T-helper 2 cell treated with Interferon-gamma antibody and Interleukin-4, amounts not matched to agents 100 ng/mL and 5 ng/mL, for 36 hours (primary cell): ENCODE results near the gene CCDC82. TPM values are rescaled to one million over a fixed set of nuclear protein-coding genes. Genes with fewer than 3 reads are reported as not detected.
"Not testable (repeated sequence)": the region's sequence is repeated elsewhere in the genome, so short reads cannot be mapped to it uniquely, and the experiment has no call there.

Experiments
- intact Hi-C: fragments of 100-400 bp; cut with micrococcal nuclease; formaldehyde crosslinking; loops from one replicate; pipeline ENCODE4 v1.15.1; 2023
- total RNA-seq: library from RNA; stranded (reverse); gene quantifications from 2 replicates; pipeline ENCODE4 v1.2.3, GENCODE V29; 2022

Gene CCDC82
- total RNA-seq = 35.1 and 39.9 TPM in 2 replicates

- intact Hi-C loops = loop anchor here (1.0 to 5.0 kb wide), 11 partner anchors 49 to 1321 kb away; partner anchors contain the start of genes CEP57 and SESN3
Measured at GRCh38 chr11:96389720-96390487, at the start of gene CCDC82, which contains the start of gene JRKL. CCDC82 (minus strand) TSS chr11:96389912; CDS start chr11:96384747, 5,165 bp downstream. JRKL (plus strand) TSS chr11:96390013; CDS start chr11:96390650, 637 bp downstream.

- intact Hi-C loops = not testable (repeated sequence)
Measured at GRCh38 chr11:96432654-96433053, 42.9 kb upstream of the CCDC82 start.

DNA sequence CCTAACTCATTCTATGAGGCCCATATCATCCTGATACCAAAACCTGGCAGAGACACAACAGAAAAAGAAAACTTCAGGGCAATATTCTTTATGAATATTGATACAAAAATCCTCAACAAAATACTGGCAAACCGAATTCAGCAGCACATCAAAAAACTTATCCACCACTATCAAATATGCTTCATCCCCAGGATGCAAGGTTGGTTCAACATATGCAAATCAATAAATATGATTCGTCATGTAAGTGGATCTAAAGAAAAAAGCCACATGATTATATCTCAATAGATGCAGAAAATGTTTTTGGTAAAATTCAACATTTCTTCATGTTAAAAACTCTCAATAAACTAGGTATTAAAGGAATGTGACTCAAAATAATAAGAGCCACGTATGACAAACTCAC lies 41.0 kb upstream of the CCDC82 start:
- intact Hi-C loops = no loop called here

- intact Hi-C loops = loop anchor here (5.0 kb wide), 1 partner anchor 1907 kb away; no protein-coding TSS in a partner anchor
Measured at GRCh38 chr11:96424693-96425092, 35.0 kb upstream of the CCDC82 start.

- intact Hi-C loops = no loop called here
Measured at GRCh38 chr11:96413408-96413807, 23.7 kb upstream of the CCDC82 start.

GRCh38 chr11:96412761-96413381 lies 23.2 kb upstream of the CCDC82 start:
- intact Hi-C loops = no loop called here

DNA sequence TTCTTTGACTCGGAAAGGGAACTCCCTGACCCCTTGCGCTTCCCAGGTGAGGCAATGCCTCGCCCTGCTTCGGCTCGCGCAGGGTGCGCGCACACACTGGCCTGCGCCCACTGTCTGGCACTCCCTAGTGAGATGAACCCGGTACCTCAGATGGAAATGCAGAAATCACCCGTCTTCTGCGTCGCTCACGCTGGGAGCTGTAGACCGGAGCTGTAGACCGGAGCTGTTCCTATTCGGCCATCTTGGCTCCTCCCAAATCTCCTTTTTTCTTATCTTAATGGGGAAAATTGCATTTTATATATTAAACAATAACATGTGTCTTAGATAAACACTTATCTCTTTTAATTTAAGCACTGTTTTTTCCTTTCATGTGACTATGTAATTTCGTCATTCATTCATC lies 21.7 kb upstream of the CCDC82 start:
- intact Hi-C loops = not testable (repeated sequence)

- intact Hi-C loops = no loop called here
Measured at GRCh38 chr11:96400697-96401096, 11.0 kb upstream of the CCDC82 start.

DNA sequence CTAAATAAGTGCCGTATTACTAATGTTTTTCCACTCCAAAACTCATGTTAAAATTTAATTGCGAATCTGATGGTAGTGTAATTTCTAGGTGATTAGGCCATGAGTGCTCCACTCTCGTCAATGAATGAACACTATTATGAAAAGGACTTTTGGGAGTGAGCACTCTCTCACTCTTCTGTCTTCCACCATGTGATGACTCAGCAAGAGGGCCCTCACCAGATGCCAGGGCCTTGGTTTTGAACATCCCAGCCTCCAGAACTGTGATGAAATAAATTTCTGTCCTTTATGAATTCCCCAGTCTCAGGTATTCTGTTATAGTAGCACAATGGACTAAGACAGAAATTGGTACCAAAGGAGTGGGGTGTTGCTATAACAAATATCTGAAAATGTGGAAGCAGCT lies 8.2 kb upstream of the CCDC82 start:
- intact Hi-C loops = no loop called here

- intact Hi-C loops = no loop called here
Measured at GRCh38 chr11:96396637-96397036, 6.9 kb upstream of the CCDC82 start.

GRCh38 chr11:96394773-96395172 lies 5.1 kb upstream of the CCDC82 start:
- intact Hi-C loops = loop anchor here (1.0 to 5.0 kb wide), 2 partner anchors 152 to 382 kb away; no protein-coding TSS in a partner anchor

GRCh38 chr11:96393753-96394348 lies 4.1 kb upstream of the CCDC82 start:
- intact Hi-C loops = loop anchor here (1.0 to 5.0 kb wide), 4 partner anchors 152 to 558 kb away; no protein-coding TSS in a partner anchor

- intact Hi-C loops = loop anchor here (2.0 to 5.0 kb wide), 3 partner anchors 150 to 1301 kb away; no protein-coding TSS in a partner anchor
Measured at GRCh38 chr11:96391698-96392307, 2.1 kb upstream of the CCDC82 start.

GRCh38 chr11:96390488-96390792 lies 728 bp upstream of the CCDC82 start:
- intact Hi-C loops = loop anchor here (1.0 to 5.0 kb wide), 5 partner anchors 148 to 1321 kb away; no protein-coding TSS in a partner anchor

- intact Hi-C loops = loop anchor here (1.0 to 5.0 kb wide), 6 partner anchors 48 to 1238 kb away; partner anchors contain the start of genes CEP57 and SESN3
Measured at GRCh38 chr11:96388891-96389719, 607 bp downstream of the CCDC82 start.

GRCh38 chr11:96385187-96385586 lies 4.5 kb downstream of the CCDC82 start:
- intact Hi-C loops = loop anchor here (5.0 kb wide), 1 partner anchor 128 kb away; no protein-coding TSS in a partner anchor

DNA sequence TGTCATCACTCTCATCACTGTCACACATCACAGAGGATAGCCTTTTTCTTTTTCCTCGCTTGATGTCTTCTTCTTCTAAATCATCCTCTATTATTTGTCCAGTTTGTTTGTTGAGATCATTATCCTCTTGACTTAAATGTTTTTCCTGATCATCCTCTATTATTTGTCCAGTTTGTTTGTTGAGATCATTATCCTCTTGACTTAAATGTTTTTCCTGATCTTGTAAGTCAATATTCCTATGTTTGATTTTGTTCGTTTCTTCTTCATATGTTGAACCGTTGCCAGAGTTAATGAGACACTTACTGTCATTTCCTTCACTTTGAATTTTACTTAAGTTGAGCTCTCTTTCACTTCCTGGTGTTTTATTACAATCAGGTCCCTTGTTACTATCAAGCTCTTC lies 5.6 kb downstream of the CCDC82 start:
- intact Hi-C loops = no loop called here

GRCh38 chr11:96376796-96377195 lies 12.9 kb downstream of the CCDC82 start:
- intact Hi-C loops = no loop called here

- intact Hi-C loops = no loop called here
Measured at GRCh38 chr11:96373826-96374225, 15.9 kb downstream of the CCDC82 start.

- intact Hi-C loops = no loop called here
Measured at GRCh38 chr11:96367342-96367741, 22.4 kb downstream of the CCDC82 start.
